Measurements from ENCODE around the gene PRTN3.

The PRTN3 gene

DNA sequence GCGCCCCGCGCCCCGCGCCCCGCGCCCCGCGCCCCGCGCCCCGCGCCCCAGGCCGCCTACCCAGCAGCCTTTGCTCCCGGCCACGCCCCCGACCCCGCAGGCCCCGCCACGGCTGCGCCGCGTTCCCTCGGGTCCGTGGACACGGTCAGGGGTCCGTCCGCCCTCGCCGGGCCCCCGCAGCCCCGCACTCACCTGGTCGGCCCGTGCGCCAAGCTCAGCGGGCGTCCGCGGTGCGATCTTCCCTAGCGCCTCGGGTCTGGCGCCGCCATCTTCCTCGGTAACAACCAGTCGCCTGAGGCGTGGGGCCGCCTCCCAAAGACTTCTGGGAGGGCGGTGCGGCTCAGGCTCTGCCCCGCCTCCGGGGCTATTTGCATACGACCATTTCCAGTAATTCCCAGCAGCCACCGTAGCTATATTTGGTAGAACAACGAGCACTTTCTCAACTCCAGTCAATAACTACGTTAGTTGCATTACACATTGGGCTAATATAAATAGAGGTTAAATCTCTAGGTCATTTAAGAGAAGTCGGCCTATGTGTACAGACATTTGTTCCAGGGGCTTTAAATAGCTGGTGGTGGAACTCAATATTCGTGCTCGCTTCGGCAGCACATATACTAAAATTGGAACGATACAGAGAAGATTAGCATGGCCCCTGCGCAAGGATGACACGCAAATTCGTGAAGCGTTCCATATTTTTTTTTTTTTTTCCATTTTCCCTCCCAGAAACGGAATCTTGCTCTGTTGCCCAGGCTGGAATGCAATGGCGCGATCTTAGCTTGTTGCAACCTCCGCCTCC is 52.3 kb downstream of the PRTN3 start, which contains the start of the genes MED16 and RNU6-9:
TSS of gene MED16 (minus strand) at position 294 of the 796 bp plus-strand sequence. CDS start 2,056 bp downstream, outside the sequence.
TSS of gene RNU6-9 (plus strand) at position 591 of the 796 bp plus-strand sequence.
- TF ChIP-seq, protein P1, sequence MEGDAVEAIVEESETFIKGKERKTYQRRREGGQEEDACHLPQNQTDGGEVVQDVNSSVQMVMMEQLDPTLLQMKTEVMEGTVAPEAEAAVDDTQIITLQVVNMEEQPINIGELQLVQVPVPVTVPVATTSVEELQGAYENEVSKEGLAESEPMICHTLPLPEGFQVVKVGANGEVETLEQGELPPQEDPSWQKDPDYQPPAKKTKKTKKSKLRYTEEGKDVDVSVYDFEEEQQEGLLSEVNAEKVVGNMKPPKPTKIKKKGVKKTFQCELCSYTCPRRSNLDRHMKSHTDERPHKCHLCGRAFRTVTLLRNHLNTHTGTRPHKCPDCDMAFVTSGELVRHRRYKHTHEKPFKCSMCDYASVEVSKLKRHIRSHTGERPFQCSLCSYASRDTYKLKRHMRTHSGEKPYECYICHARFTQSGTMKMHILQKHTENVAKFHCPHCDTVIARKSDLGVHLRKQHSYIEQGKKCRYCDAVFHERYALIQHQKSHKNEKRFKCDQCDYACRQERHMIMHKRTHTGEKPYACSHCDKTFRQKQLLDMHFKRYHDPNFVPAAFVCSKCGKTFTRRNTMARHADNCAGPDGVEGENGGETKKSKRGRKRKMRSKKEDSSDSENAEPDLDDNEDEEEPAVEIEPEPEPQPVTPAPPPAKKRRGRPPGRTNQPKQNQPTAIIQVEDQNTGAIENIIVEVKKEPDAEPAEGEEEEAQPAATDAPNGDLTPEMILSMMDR (IDR thresholded peaks at IDR 0.05; ENCODE audit: insufficient read depth, low read length, poor library complexity, severe bottlenecking): no peak
- peak within 1 kb of the TSS; percentile 89 for H3K4me3 ChIP-seq (replicated peaks; ENCODE audit: low read depth, low read length)
- H3K27me3 ChIP-seq (replicated peaks; ENCODE audit: control insufficient read depth, insufficient read depth, low read length): no peaks in the 10 kb centered on the region
- peak; percentile 88 for DNase-seq (ENCODE audit: extremely low read depth, insufficient read length)
- H3K36me3 ChIP-seq (ENCODE audit: control insufficient read depth, insufficient read depth, low read length): peaks cover 12% of the 10 kb centered on the region

DNA sequence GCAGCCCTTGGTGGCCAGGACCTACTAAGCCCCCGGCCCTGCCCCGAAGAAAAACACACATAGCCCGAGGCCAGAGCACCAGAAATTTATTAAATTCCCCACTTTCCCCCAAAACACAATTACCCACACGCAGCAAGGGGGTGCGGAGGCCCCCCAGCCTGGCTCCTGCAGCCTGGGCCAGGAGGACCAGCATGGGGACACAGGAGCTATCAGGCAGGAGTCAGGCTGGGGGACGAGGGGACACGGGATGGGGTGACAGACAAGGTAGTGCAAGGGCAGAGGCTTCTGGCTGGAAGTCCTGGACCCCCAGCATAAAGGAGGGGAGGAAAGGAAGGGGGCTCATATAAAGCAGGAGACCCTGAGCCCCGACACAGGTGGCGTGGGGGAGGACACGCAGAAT is 55.6 kb downstream of the PRTN3 start:
- Histone ChIP-seq H3K27me3 (replicated peaks; ENCODE audit: control insufficient read depth, insufficient read depth, low read length) (no peaks in the 10 kb centered on the region), H3K4me3 (replicated peaks; ENCODE audit: low read depth, low read length) (no peak overlapping the region), H3K36me3 (ENCODE audit: control insufficient read depth, insufficient read depth, low read length) (peaks cover 4% of the 10 kb centered on the region)
- no peak for DNase-seq (ENCODE audit: extremely low read depth, insufficient read length)
- TF ChIP-seq, protein P1 (IDR thresholded peaks at IDR 0.05; ENCODE audit: insufficient read depth, low read length, poor library complexity, severe bottlenecking): no peak

DNA sequence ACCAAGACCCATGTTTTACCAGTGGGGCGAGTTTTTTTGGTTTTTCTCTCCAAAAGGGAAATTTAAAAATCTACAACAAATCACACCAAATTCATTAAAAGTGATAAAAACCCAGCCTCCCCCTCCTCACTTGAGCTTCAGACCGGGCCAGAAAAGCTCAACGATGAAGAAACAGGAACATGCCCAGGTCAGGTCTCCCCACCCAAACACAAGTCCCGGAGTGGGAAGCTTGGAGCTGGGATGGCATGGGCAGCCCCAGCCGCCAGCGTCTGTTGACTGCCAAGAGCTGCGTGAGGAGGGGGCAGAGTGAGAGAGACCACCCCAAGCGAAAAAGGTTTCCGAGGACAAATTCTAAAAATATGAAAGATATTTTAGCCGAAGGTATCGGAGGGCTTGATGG is 56.2 kb downstream of the PRTN3 start:
- Histone ChIP-seq H3K27me3 (replicated peaks; ENCODE audit: control insufficient read depth, insufficient read depth, low read length) (no peaks in the 10 kb centered on the region), H3K4me3 (replicated peaks; ENCODE audit: low read depth, low read length) (no peak overlapping the region), H3K36me3 (ENCODE audit: control insufficient read depth, insufficient read depth, low read length) (peaks cover 6% of the 10 kb centered on the region)
- TF ChIP-seq, protein P1 (IDR thresholded peaks at IDR 0.05; ENCODE audit: insufficient read depth, low read length, poor library complexity, severe bottlenecking): no peak
- no peak for DNase-seq (ENCODE audit: extremely low read depth, insufficient read length)

DNA sequence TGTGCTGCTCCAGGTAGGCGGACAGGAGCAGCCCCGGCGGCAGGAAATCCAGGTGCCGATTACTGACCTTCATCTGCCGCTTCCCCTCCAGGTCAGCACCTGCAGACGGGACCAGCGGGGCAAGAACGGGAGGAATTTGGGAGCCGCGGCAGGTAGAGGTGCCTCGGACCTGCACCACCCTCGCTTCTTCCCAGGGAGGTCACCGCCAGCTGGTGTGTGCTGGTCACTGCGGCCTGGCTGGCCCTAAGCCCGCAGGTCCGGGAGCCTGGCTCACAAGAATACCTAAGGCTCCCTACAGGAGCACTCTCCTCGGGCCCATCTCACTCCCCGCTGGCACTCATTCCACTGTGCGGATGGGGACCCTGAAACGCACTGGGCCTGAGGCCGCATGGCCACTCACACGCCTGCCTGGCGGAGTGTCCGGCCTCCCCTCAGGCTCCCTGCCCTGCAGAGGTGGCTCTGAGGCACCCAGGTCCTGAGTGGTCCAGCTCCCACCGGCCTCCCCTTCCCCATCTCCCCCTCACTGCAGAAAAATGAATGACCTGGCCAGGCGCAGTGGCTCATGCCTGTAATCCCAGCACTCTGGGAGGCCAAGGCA is 56.7 kb downstream of the PRTN3 start:
- DNase-seq (ENCODE audit: extremely low read depth, insufficient read length): no peak
- TF ChIP-seq, protein P1 (IDR thresholded peaks at IDR 0.05; ENCODE audit: insufficient read depth, low read length, poor library complexity, severe bottlenecking): no peak
- no peaks in the 10 kb centered on the region for H3K27me3 ChIP-seq (replicated peaks; ENCODE audit: control insufficient read depth, insufficient read depth, low read length)
- peaks cover 6% of the 10 kb centered on the region for H3K36me3 ChIP-seq (ENCODE audit: control insufficient read depth, insufficient read depth, low read length)
- no peak overlapping the region for H3K4me3 ChIP-seq (replicated peaks; ENCODE audit: low read depth, low read length)

Measured in GM06990 (cell line).